ENCODE results near the gene MIS12. TPM values are rescaled to one million over a fixed set of nuclear protein-coding genes. Genes with fewer than 3 reads are reported as not detected.

The MIS12 gene
- total RNA-seq, 1 donor from 2014 or later, result 28.1 TPM

- DNase-seq (ENCODE audit: extremely low spot score, unreplicated experiment), result no peak
- Mint-ChIP-seq H3K4me3 (peak overlapping the region; percentile 91), H3K4me1 (ENCODE audit: unreplicated experiment) (peaks cover 24% of the 10 kb centered on the region), H3K27ac (peak overlapping the region; percentile 17), H3K27me3 (no peaks in the 10 kb centered on the region), H3K36me3 (peaks cover 6% of the 10 kb centered on the region), H3K9me3 (no peaks in the 10 kb centered on the region)
- TF ChIP-seq CTCF (conservative IDR thresholded peaks at IDR 0.05), result no peak
Observed at GRCh38 chr17:5468075-5468473, 18.3 kb upstream of the MIS12 start.

- H3K4me1 Mint-ChIP-seq (ENCODE audit: unreplicated experiment), result peaks cover 2% of the 10 kb centered on the region
- no peak for DNase-seq (ENCODE audit: extremely low spot score, unreplicated experiment)
- no peaks in the 10 kb centered on the region for H3K27me3 Mint-ChIP-seq
- H3K4me3 Mint-ChIP-seq, result no peak overlapping the region
- H3K9me3 Mint-ChIP-seq, result no peaks in the 10 kb centered on the region
- H3K36me3 Mint-ChIP-seq, result peaks cover 14% of the 10 kb centered on the region
- no peak overlapping the region for H3K27ac Mint-ChIP-seq
- no peak for TF ChIP-seq CTCF (conservative IDR thresholded peaks at IDR 0.05)
Observed at GRCh38 chr17:5472511-5472910, 13.9 kb upstream of the MIS12 start.

- no peak for TF ChIP-seq CTCF (conservative IDR thresholded peaks at IDR 0.05)
- Mint-ChIP-seq H3K4me3 (no peak overlapping the region), H3K27ac (no peak overlapping the region), H3K4me1 (ENCODE audit: unreplicated experiment) (no peaks in the 10 kb centered on the region), H3K36me3 (peaks cover 26% of the 10 kb centered on the region), H3K27me3 (no peaks in the 10 kb centered on the region), H3K9me3 (no peaks in the 10 kb centered on the region)
- DNase-seq (ENCODE audit: extremely low spot score, unreplicated experiment), result no peak
Observed at GRCh38 chr17:5473906-5474305, 12.5 kb upstream of the MIS12 start.

GRCh38 chr17:5478992-5479391, 7.4 kb upstream of the MIS12 start:
- Mint-ChIP-seq H3K4me3 (no peak overlapping the region), H3K4me1 (ENCODE audit: unreplicated experiment) (peaks cover 10% of the 10 kb centered on the region), H3K9me3 (no peaks in the 10 kb centered on the region), H3K27ac (no peak overlapping the region), H3K36me3 (peaks cover 53% of the 10 kb centered on the region), H3K27me3 (no peaks in the 10 kb centered on the region)
- no peak for TF ChIP-seq CTCF (conservative IDR thresholded peaks at IDR 0.05)
- no peak for DNase-seq (ENCODE audit: extremely low spot score, unreplicated experiment)

- Mint-ChIP-seq H3K27ac (peak overlapping the region; percentile 84), H3K4me3 (peak overlapping the region; percentile 74), H3K4me1 (ENCODE audit: unreplicated experiment) (peaks cover 18% of the 10 kb centered on the region), H3K36me3 (peaks cover 56% of the 10 kb centered on the region), H3K9me3 (no peaks in the 10 kb centered on the region), H3K27me3 (no peaks in the 10 kb centered on the region)
- no peak for DNase-seq (ENCODE audit: extremely low spot score, unreplicated experiment)
- no peak for TF ChIP-seq CTCF (conservative IDR thresholded peaks at IDR 0.05)
Observed at GRCh38 chr17:5480962-5481361, 5.4 kb upstream of the MIS12 start.

- no peak for DNase-seq (ENCODE audit: extremely low spot score, unreplicated experiment)
- Mint-ChIP-seq H3K9me3 (no peaks in the 10 kb centered on the region), H3K4me1 (ENCODE audit: unreplicated experiment) (peaks cover 18% of the 10 kb centered on the region), H3K4me3 (peak overlapping the region; percentile 74), H3K36me3 (peaks cover 56% of the 10 kb centered on the region), H3K27ac (peak overlapping the region; percentile 84), H3K27me3 (no peaks in the 10 kb centered on the region)
- no peak for TF ChIP-seq CTCF (conservative IDR thresholded peaks at IDR 0.05)
Observed at GRCh38 chr17:5481451-5481850, 4.9 kb upstream of the MIS12 start.

Measured in type B pancreatic cell (in vitro differentiated cells).